Loucy (cell line): Measurements from ENCODE around the gene ZFP91.

Experiments used
- H2AFZ ChIP-seq: fragments of 200-600 bp; sonication (generic); 2 replicates; pipeline ENCODE4 v1.6.0; 2016; ENCODE audit warnings: antibody characterized with exemption, mild to moderate bottlenecking, low read length, moderate library complexity
- H3F3A ChIP-seq: fragments of 200-600 bp; 2 replicates; pipeline ENCODE4 v1.6.0; 2016; ENCODE audit warnings: antibody characterized with exemption, low read depth, mild to moderate bottlenecking
- H3K27me3 ChIP-seq: fragments of 200-600 bp; sonication (generic); 2 replicates; pipeline ENCODE4 v1.6.1; 2014; ENCODE audit warnings: low read length, mild to moderate bottlenecking; ENCODE audit not compliant: insufficient read depth, poor library complexity, severe bottlenecking
- H3K36me3 ChIP-seq: fragments of 200-600 bp; sonication (generic); 2 replicates; pipeline ENCODE4 v1.6.1; 2016; ENCODE audit warnings: low read length; ENCODE audit not compliant: insufficient read depth
- H3K4me1 ChIP-seq: fragments of 200-600 bp; sonication (generic); 2 replicates; pipeline ENCODE4 v1.5.1; 2014; ENCODE audit warnings: low read length, mild to moderate bottlenecking; ENCODE audit not compliant: insufficient read depth, poor library complexity, severe bottlenecking
- H3K4me2 ChIP-seq: fragments of 200-600 bp; sonication (generic); 2 replicates; pipeline ENCODE4 v1.6.0; 2014; ENCODE audit warnings: antibody characterized with exemption, low read length, low read depth, mild to moderate bottlenecking; ENCODE audit not compliant: poor library complexity, severe bottlenecking
- H3K4me3 ChIP-seq: fragments of 200-600 bp; sonication (generic); 2 replicates; pipeline ENCODE4 v1.5.1; 2014; ENCODE audit warnings: low read length, mild to moderate bottlenecking, mixed read lengths; ENCODE audit not compliant: poor library complexity, severe bottlenecking
- H3K79me2 ChIP-seq: fragments of 200-600 bp; sonication (generic); 2 replicates; pipeline ENCODE4 v1.6.1; 2014; ENCODE audit warnings: low read length; ENCODE audit not compliant: insufficient read depth
- H3K9ac ChIP-seq: fragments of 200-600 bp; sonication (generic); 2 replicates; pipeline ENCODE4 v1.6.0; 2014; ENCODE audit warnings: mild to moderate bottlenecking, low read depth, low read length, moderate library complexity; ENCODE audit not compliant: poor library complexity, severe bottlenecking
- H3K9me2 ChIP-seq: fragments of 200-600 bp; sonication (generic); replicated peaks from 2 replicates; pipeline ENCODE4 v1.6.1; 2016; ENCODE audit warnings: low read depth, low read length, mixed read lengths
- H3K9me3 ChIP-seq: fragments of 200-600 bp; sonication (generic); 2 replicates; pipeline ENCODE4 v1.6.1; 2014; ENCODE audit warnings: mild to moderate bottlenecking, antibody characterized with exemption, low read length, low read depth; ENCODE audit not compliant: insufficient read depth
- H4K20me1 ChIP-seq: fragments of 200-600 bp; sonication (generic); 2 replicates; pipeline ENCODE4 v1.6.0; 2014; ENCODE audit warnings: antibody characterized with exemption, low read length, mild to moderate bottlenecking; ENCODE audit not compliant: insufficient read depth, poor library complexity, severe bottlenecking
- CTCF ChIP-seq: fragments of 200-600 bp; sonication (generic); conservative IDR thresholded peaks from 2 replicates; pipeline ENCODE4 v1.5.1; 2014; ENCODE audit warnings: mild to moderate bottlenecking, antibody characterized with exemption, low read length
- EZH2phosphoT487 ChIP-seq: fragments of 200-600 bp; IDR thresholded peaks from 2 replicates; pipeline ENCODE4 v1.6.1; 2018; ENCODE audit warnings: antibody characterized with exemption, mild to moderate bottlenecking, moderate library complexity, borderline replicate concordance

Gene ZFP91

GRCh38 chr11:58617976-58618557 lies 39.2 kb downstream of the ZFP91 start:
- no peaks in the 10 kb centered on the region for H3K79me2 ChIP-seq
- no peaks in the 10 kb centered on the region for H3K9me2 ChIP-seq
- H3K36me3 ChIP-seq = peaks cover 99% of the 10 kb centered on the region
- H3K4me1 ChIP-seq = no peaks in the 10 kb centered on the region
- H2AFZ ChIP-seq = no peak overlapping the region
- no peaks in the 10 kb centered on the region for H3K27me3 ChIP-seq
- H3K9ac ChIP-seq = no peak overlapping the region
- peaks cover 4% of the 10 kb centered on the region for H4K20me1 ChIP-seq
- no peak overlapping the region for H3K4me3 ChIP-seq
- TF ChIP-seq EZH2phosphoT487 (no peak), CTCF (peak; percentile 50)
- no peaks in the 10 kb centered on the region for H3K9me3 ChIP-seq
- no peak overlapping the region for H3K4me2 ChIP-seq
- no peaks in the 10 kb centered on the region for H3F3A ChIP-seq

GRCh38 chr11:58621586-58622262 lies 42.9 kb downstream of the ZFP91 start:
- H3K36me3 ChIP-seq = peaks cover 93% of the 10 kb centered on the region
- no peaks in the 10 kb centered on the region for H3K79me2 ChIP-seq
- H3K9me3 ChIP-seq = no peaks in the 10 kb centered on the region
- no peaks in the 10 kb centered on the region for H4K20me1 ChIP-seq
- no peaks in the 10 kb centered on the region for H3K9me2 ChIP-seq
- H3K4me3 ChIP-seq = no peak overlapping the region
- no peak overlapping the region for H3K4me2 ChIP-seq
- no peaks in the 10 kb centered on the region for H3K27me3 ChIP-seq
- TF ChIP-seq EZH2phosphoT487 (no peak), CTCF (no peak)
- H2AFZ ChIP-seq = no peak overlapping the region
- H3K9ac ChIP-seq = no peak overlapping the region
- no peaks in the 10 kb centered on the region for H3K4me1 ChIP-seq
- H3F3A ChIP-seq = no peaks in the 10 kb centered on the region

GRCh38 chr11:58622344-58622743 lies 43.5 kb downstream of the ZFP91 start, which contains the start of gene CNTF:
CNTF (plus strand) TSS chr11:58622665; CDS start chr11:58622753, 88 bp downstream.
- TF ChIP-seq CTCF (no peak), EZH2phosphoT487 (no peak)
- H3K9me3 ChIP-seq = no peaks in the 10 kb centered on the region
- H3K36me3 ChIP-seq = peaks cover 91% of the 10 kb centered on the region
- H3K79me2 ChIP-seq = no peaks in the 10 kb centered on the region
- no peaks in the 10 kb centered on the region for H3F3A ChIP-seq
- no peaks in the 10 kb centered on the region for H3K4me1 ChIP-seq
- H3K9me2 ChIP-seq = no peaks in the 10 kb centered on the region
- H3K27me3 ChIP-seq = no peaks in the 10 kb centered on the region
- H3K4me2 ChIP-seq = no peak within 1 kb of the TSS
- H3K4me3 ChIP-seq = no peak within 1 kb of the TSS
- H2AFZ ChIP-seq = no peak within 1 kb of the TSS
- H4K20me1 ChIP-seq = no peaks in the 10 kb centered on the region
- no peak within 1 kb of the TSS for H3K9ac ChIP-seq
